ENCODE measurements around the gene ZFAND3. TPM values are rescaled to one million over a fixed set of nuclear protein-coding genes. Genes with fewer than 3 reads are reported as not detected.

The ZFAND3 gene
- total and polyA plus RNA-seq, 12 donors: 21.4 to 163 (median 46.3) TPM

- H3K36me3 ChIP-seq (replicated peaks in 1 of 2): no peaks in the 10 kb centered on the region
- H3K27me3 ChIP-seq: no peaks in the 10 kb centered on the region
- H3K4me3 ChIP-seq: no peak overlapping the region
- TF ChIP-seq POLR2A (IDR thresholded peaks at IDR 0.05) (no peak), CTCF (IDR thresholded peaks at IDR 0.05) (no peak)
- no peak overlapping the region for H3K27ac ChIP-seq
- H3K9me3 ChIP-seq (replicated peaks in 1 of 3): no peaks in the 10 kb centered on the region
- DNase-seq: no peak
- peaks cover 0 to 42% of the 10 kb centered on the region in 2 donors for H3K4me1 ChIP-seq (replicated peaks in 1 of 2)
- intact Hi-C loops (cut with DNase I): no loop called here
Observed at GRCh38 chr6:37938909-37939308, 119.4 kb downstream of the ZFAND3 start.

GRCh38 chr6:37940074-37940847, 120.7 kb downstream of the ZFAND3 start:
- no peaks in the 10 kb centered on the region for H3K27me3 ChIP-seq
- H3K4me3 ChIP-seq: no peak overlapping the region
- DNase-seq: peak; percentile 48 to 76 (median 54)
- no peaks in the 10 kb centered on the region for H3K36me3 ChIP-seq (replicated peaks in 1 of 2)
- WGBS, 4 donors: 85 to 88% (median 86%) methylated on average over 3 of the region's 3 CpGs
- peaks cover 0 to 44% of the 10 kb centered on the region in 2 donors for H3K4me1 ChIP-seq (replicated peaks in 1 of 2)
- intact Hi-C loops (cut with DNase I): loop anchor here in 1 of 2 donors (10.0 kb wide), 1 partner anchor 115 kb away; no protein-coding TSS in a partner anchor
- H3K9me3 ChIP-seq (replicated peaks in 1 of 3): no peaks in the 10 kb centered on the region
- H3K27ac ChIP-seq: no peak overlapping the region
- no peak for TF ChIP-seq POLR2A (IDR thresholded peaks at IDR 0.05)
- no peak for TF ChIP-seq CTCF (IDR thresholded peaks at IDR 0.05)

GRCh38 chr6:37941871-37942270, 122.3 kb downstream of the ZFAND3 start:
- TF ChIP-seq POLR2A (IDR thresholded peaks at IDR 0.05) (no peak), CTCF (IDR thresholded peaks at IDR 0.05) (no peak)
- H3K9me3 ChIP-seq (replicated peaks in 1 of 3): no peaks in the 10 kb centered on the region
- intact Hi-C loops (cut with DNase I): loop anchor here in 1 of 2 donors (10.0 kb wide), 1 partner anchor 117 kb away; no protein-coding TSS in a partner anchor
- no peak overlapping the region for H3K27ac ChIP-seq
- H3K4me3 ChIP-seq: no peak overlapping the region
- DNase-seq: no peak
- peaks cover 0 to 38% of the 10 kb centered on the region in 2 donors for H3K4me1 ChIP-seq (replicated peaks in 1 of 2)
- WGBS, 4 donors: 81 to 91% (median 88%) methylated on average over 2 of the region's 2 CpGs
- H3K36me3 ChIP-seq (replicated peaks in 1 of 2): no peaks in the 10 kb centered on the region
- H3K27me3 ChIP-seq: no peaks in the 10 kb centered on the region

GRCh38 chr6:37942606-37943376, 123.3 kb downstream of the ZFAND3 start:
- intact Hi-C loops (cut with DNase I): loop anchor here in 1 of 2 donors (10.0 kb wide), 1 partner anchor 118 kb away; no protein-coding TSS in a partner anchor
- Histone ChIP-seq H3K27me3 (no peaks in the 10 kb centered on the region), H3K36me3 (replicated peaks in 1 of 2) (no peaks in the 10 kb centered on the region), H3K9me3 (replicated peaks in 1 of 3) (no peaks in the 10 kb centered on the region), H3K27ac (no peak overlapping the region), H3K4me3 (no peak overlapping the region), H3K4me1 (replicated peaks in 1 of 2) (peaks cover 0 to 42% of the 10 kb centered on the region in 2 donors)
- WGBS, 4 donors: 65 to 72% (median 69%) methylated on average over 3 of the region's 3 CpGs
- no peak for TF ChIP-seq CTCF (IDR thresholded peaks at IDR 0.05)
- TF ChIP-seq POLR2A (IDR thresholded peaks at IDR 0.05): no peak
- DNase-seq: no peak

All from adrenal gland (tissue), 12 donors.